Measurements from ENCODE around the gene GATD1.

GATD1 gene

DNA sequence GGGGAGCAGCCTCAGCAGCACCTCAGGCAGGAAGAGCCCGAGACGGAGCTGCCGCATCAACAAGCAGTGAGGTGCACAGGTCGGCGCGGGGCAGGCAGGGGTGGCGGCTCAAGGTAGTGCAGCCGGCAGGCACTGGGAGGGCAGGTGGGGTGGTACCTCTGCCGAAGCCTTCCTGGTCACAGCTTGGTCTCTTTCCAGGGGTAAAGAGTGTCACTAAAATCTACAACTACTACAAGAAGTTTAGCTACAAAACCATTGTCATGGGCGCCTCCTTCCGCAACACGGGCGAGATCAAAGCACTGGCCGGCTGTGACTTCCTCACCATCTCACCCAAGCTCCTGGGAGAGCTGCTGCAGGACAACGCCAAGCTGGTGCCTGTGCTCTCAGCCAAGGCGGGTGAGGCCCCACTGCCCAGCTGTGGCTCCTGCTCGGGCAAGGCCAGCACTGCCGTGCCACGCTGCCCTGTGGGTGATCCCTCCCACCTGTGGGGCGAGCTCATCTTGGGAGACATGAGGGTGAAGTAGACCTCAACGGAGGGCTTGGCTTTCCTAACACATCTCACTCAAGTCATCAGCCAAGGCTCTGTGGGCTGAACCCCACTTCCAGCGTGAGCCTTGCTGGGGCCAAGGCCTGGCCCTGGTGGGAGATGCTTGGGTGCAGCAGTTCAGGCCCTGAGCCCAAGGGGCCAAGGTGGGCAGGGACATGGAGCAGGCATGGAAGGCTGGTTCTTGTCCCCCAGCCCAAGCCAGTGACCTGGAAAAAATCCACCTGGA is 13.6 kb downstream of the GATD1 start:
- TF ChIP-seq, protein P1, sequence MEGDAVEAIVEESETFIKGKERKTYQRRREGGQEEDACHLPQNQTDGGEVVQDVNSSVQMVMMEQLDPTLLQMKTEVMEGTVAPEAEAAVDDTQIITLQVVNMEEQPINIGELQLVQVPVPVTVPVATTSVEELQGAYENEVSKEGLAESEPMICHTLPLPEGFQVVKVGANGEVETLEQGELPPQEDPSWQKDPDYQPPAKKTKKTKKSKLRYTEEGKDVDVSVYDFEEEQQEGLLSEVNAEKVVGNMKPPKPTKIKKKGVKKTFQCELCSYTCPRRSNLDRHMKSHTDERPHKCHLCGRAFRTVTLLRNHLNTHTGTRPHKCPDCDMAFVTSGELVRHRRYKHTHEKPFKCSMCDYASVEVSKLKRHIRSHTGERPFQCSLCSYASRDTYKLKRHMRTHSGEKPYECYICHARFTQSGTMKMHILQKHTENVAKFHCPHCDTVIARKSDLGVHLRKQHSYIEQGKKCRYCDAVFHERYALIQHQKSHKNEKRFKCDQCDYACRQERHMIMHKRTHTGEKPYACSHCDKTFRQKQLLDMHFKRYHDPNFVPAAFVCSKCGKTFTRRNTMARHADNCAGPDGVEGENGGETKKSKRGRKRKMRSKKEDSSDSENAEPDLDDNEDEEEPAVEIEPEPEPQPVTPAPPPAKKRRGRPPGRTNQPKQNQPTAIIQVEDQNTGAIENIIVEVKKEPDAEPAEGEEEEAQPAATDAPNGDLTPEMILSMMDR (IDR thresholded peaks at IDR 0.05), result no peak

DNA sequence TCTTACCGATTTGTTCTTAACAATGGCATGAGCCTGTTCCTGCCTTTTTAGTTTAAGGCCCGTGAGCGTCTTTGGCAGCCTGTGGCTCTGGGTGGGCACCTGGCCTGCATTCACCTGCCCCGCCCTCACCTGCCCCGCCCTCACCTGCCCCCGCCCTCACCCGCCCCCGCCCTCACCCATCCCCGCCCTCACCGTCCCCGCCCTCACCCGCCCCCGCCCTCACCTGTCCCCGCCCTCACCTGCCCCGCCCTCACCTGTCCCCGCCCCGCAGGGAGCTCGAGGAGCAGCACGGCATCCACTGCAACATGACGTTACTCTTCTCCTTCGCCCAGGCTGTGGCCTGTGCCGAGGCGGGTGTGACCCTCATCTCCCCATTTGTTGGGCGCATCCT is 14.2 kb downstream of the GATD1 start:
- TF ChIP-seq, protein P1 (IDR thresholded peaks at IDR 0.05), result no peak

DNA sequence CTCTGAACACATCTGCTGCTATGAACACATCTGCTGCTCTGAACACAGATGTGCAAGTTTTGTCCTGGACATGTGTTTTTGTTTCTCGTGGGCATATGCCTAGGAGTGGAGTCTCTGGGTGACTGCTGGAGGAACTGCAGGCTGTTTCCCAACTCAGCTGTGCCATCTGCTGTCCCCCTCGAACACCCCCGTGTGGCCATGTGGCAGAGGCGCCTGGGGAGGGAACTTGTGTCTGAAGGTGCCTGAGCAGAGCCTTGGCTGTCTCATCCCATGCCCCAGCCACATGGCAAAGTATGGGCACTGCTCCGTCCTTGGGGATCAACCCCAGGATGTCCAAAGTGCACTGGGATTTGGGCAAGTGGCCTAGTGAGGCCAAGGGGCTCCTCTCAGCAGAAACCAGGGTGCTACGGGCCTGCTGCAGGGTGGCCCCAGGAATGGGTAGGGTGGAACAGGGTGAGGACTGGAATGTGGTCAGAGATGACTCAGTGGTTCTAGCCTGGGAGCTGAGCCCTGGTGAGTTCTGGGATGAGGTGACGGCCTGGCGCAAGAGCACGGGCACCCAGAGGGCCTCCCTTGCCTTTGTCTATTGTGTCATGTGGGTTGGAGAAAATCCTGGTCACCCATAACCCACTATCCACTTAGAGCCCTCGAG is 14.7 kb downstream of the GATD1 start:
- TF ChIP-seq, protein P1 (IDR thresholded peaks at IDR 0.05), result no peak; the same call in 1 of the 2 replicates

DNA sequence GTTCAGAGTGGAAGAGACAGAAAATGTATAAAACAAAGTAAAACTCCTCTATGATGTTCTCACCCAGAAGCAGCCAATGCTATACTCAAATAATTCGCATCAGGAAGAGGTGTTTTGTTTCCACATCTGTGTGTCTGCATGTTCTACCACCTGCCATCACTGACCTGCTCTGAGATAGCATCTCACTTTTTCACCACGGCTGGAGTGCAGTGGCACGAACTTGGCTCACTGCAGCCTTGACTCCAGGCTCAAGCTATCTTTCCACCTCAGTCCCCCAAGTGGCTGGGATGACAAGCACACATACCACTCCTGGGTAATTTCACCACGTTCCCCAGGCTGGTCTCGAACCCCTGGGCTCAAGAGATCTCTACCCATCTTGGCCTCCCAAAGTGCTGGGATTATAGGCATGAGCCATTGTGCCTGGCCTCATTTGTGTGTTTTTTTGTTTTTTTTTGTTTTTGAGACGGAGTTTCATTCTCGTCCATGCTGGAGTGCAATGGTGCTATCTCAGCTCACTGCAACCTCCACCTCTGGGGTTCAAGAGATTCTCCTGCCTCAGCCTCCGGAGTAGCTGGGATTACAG is 15.7 kb downstream of the GATD1 start:
- TF ChIP-seq, protein P1 (IDR thresholded peaks at IDR 0.05), result no peak

DNA sequence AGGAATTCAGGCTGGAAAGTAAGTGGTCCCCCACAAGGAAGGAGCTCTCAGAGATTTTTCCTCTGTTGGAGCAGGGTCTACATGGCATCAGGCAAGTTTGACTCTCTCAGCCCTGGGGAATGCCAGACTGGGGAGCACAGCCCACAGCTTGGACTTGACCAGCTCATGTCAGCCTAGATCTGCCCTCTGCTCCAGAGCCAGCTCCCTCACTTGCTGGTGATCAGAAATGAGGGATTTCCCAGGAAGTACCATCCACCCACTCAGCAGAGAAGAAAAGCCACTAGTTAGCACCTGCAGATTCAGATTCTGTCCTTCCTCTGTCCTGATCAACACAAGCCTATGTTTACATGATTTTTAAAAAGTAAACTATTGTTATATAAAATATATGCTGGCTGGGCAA is 17.1 kb downstream of the GATD1 start:
- TF ChIP-seq, protein P1 (IDR thresholded peaks at IDR 0.05), result no peak

DNA sequence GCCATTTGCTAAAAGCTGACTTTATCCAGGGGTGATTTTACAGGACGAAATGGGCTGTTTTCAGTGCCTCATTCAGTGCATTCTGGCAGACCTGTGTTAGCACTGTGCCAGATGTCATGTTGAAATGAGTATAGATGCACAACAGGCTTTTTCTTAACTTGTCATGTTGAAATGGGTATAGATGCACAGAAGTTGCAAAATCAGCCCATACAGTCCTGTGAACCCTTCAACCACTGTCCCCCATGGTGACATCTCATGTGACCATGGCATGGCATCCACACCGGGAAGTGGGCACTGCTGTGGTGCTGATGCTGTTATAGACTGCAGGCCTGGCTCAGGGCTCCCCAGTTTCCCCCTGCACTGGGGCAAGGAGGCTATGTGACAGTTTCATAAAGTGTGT is 27.6 kb downstream of the GATD1 start:
- TF ChIP-seq, protein P1 (IDR thresholded peaks at IDR 0.05), result no peak

DNA sequence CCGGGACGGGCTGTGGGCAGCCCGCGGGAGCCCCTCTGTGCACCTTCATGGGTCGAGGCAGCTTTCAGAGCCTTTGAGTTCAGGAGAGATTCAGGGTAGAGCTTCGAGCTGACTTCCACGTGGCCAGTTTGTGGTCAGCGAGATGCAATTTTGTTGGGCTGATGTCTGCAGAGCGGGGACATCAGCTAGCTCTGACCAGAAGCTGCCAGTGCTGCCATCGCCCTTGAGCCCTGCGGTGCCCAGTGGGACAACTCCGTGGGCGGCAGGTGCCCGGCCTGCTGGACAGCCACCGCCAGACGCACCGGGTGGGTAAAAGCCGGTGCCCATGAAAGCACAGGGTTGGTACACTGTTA is 29.3 kb downstream of the GATD1 start:
- TF ChIP-seq, protein P1 (IDR thresholded peaks at IDR 0.05), result no peak
